H1 (cell line): ENCODE measurements around the gene BTBD16. TPM values are rescaled to one million over a fixed set of nuclear protein-coding genes. Genes with fewer than 3 reads are reported as not detected.

ENCODE experiments used
- CTCF ChIA-PET: fragments of 300-600 bp; sonication (Branson Sonifier 250); formaldehyde crosslinking; loops from one replicate; lab custom pipeline; 2021; ENCODE audit not compliant: partially characterized antibody; lab: Charles Lee
- POLR2A ChIA-PET: fragments of 300-600 bp; sonication (Branson Sonifier 250); formaldehyde crosslinking; loops from one replicate; lab custom pipeline; 2021; ENCODE audit warnings: inconsistent platforms; ENCODE audit not compliant: partially characterized antibody; lab: Charles Lee
- DNase-seq, 2 experiments: peaks; one replicate each; pipeline versions ENCODE4 v3.0.0 to v3.0.0-alpha.2; 2010 to 2022; ENCODE audit warnings: low spot score in 2 of 2, low read depth in 1 of 2, mixed read lengths in 1 of 2
- FAIRE-seq: peaks from 2 replicates; lab custom pipeline; 2011; peaks lifted over from hg19 to GRCh38; lab: Jason Lieb, UNC
- H2AFZ ChIP-seq: 2 replicates; pipeline ENCODE4 v1.8.1; 2012; ENCODE audit warnings: low read length, inconsistent platforms
- H2AK5ac ChIP-seq: 2 replicates; pipeline ENCODE4 v1.6.1; 2013; ENCODE audit warnings: low read depth, low read length
- H2BK120ac ChIP-seq: replicated peaks from 2 replicates; pipeline ENCODE3; 2013; ENCODE audit warnings: low read depth, low read length, inconsistent platforms
- H2BK12ac ChIP-seq: 2 replicates; pipeline ENCODE4 v1.6.1; 2013; ENCODE audit warnings: low read depth, low read length
- H2BK15ac ChIP-seq: 2 replicates; pipeline ENCODE4 v1.6.1; 2013; ENCODE audit warnings: low read length
- H2BK20ac ChIP-seq: 2 replicates; pipeline ENCODE4 v1.6.1; 2013; ENCODE audit warnings: low read length
- H2BK5ac ChIP-seq: 2 replicates; pipeline ENCODE4 v1.6.1; 2013; ENCODE audit warnings: low read depth, low read length
- H3K14ac ChIP-seq: 2 replicates; pipeline ENCODE4 v1.6.1; 2013; ENCODE audit warnings: inconsistent platforms; ENCODE audit not compliant: insufficient read length
- H3K18ac ChIP-seq: 2 replicates; pipeline ENCODE4 v1.6.1; 2013; ENCODE audit warnings: low read length; ENCODE audit errors: extremely low read depth
- H3K23ac ChIP-seq: 2 replicates; pipeline ENCODE4 v1.6.1; 2013; ENCODE audit warnings: inconsistent platforms; ENCODE audit not compliant: insufficient read length
- H3K23me2 ChIP-seq: 2 replicates; pipeline ENCODE4 v1.6.1; 2013; ENCODE audit warnings: low read depth, low read length
- H3K27ac ChIP-seq: 2 replicates; pipeline ENCODE4 v1.6.1; 2011; ENCODE audit warnings: low read depth, low read length, inconsistent platforms
- H3K27me3 ChIP-seq, 4 experiments: replicated peaks in 1 of 4; 1 replicate in 1 of 4; 2 replicates in 3 of 4; pipeline versions ENCODE4 v1.6.1 to v1.8.1; 2011 to 2013; ENCODE audit warnings: low read length in 3 of 4, mild to moderate bottlenecking in 3 of 4, inconsistent platforms in 2 of 4, mixed read lengths in 2 of 4, moderate library complexity in 1 of 4; ENCODE audit not compliant: control insufficient read depth in 3 of 4, insufficient read depth in 3 of 4; ENCODE audit errors: extremely low read depth in 1 of 4
- H3K36me3 ChIP-seq, 4 experiments: 2 replicates each; pipeline versions ENCODE4 v1.6.1 to v1.8.1; 2011 to 2013; ENCODE audit warnings: mild to moderate bottlenecking in 4 of 4, low read length in 3 of 4, moderate library complexity in 2 of 4, control low read depth in 1 of 4, inconsistent platforms in 1 of 4; ENCODE audit not compliant: insufficient read depth in 4 of 4, control insufficient read depth in 2 of 4
- H3K4ac ChIP-seq: replicated peaks from 2 replicates; pipeline ENCODE3; 2013; ENCODE audit warnings: low read length, low read depth, mixed read lengths, inconsistent platforms; ENCODE audit not compliant: insufficient read length
- H3K4me1 ChIP-seq, 4 experiments: replicated peaks in 1 of 4; 1 replicate in 1 of 4; 2 replicates in 3 of 4; pipeline versions ENCODE4 v1.6.1 to v1.8.1; 2011 to 2013; ENCODE audit warnings: low read length in 3 of 4, inconsistent platforms in 2 of 4, mixed read lengths in 1 of 4; ENCODE audit not compliant: insufficient read depth in 4 of 4, control insufficient read depth in 3 of 4
- H3K4me2 ChIP-seq, 2 experiments: 2 replicates each; pipeline versions ENCODE4 v1.6.1 to v1.8.1; 2011 to 2013; ENCODE audit warnings: low read depth in 2 of 2, low read length in 2 of 2, control low read depth in 1 of 2, inconsistent platforms in 1 of 2, mild to moderate bottlenecking in 1 of 2; ENCODE audit not compliant: insufficient read depth in 1 of 2
- H3K4me3 ChIP-seq, 4 experiments: fragments of 200-600, 300-600 bp in 1 of 4; sonication (generic), shearing (Covaris generic), sonication (Bioruptor Twin) in 1 of 4; 2 replicates each; pipeline versions ENCODE4 v1.5.1 to v1.8.1; 2011 to 2016; ENCODE audit warnings: low read length in 4 of 4, low read depth in 3 of 4, control low read depth in 2 of 4, inconsistent platforms in 2 of 4, mild to moderate bottlenecking in 2 of 4, mixed read lengths in 1 of 4, moderate library complexity in 1 of 4; ENCODE audit not compliant: insufficient read depth in 2 of 4; ENCODE audit errors: extremely low read depth in 1 of 4
- H3K56ac ChIP-seq: replicated peaks from 2 replicates; pipeline ENCODE3; 2013; ENCODE audit warnings: low read depth, mild to moderate bottlenecking, mixed read lengths, low read length, inconsistent platforms; ENCODE audit not compliant: insufficient read length
- H3K79me1 ChIP-seq: 2 replicates; pipeline ENCODE4 v1.6.1; 2013; ENCODE audit warnings: low read depth, low read length, control low read depth
- H3K79me2 ChIP-seq, 2 experiments: 2 replicates each; pipeline versions ENCODE4 v1.6.1 to v1.8.1; 2012 to 2013; ENCODE audit warnings: low read length in 2 of 2, mild to moderate bottlenecking in 2 of 2, inconsistent platforms in 1 of 2; ENCODE audit not compliant: insufficient read depth in 2 of 2, control insufficient read depth in 1 of 2
- H3K9ac ChIP-seq, 4 experiments: replicated peaks in 1 of 4; 1 replicate in 1 of 4; 2 replicates in 3 of 4; pipeline versions ENCODE4 v1.6.1 to v1.8.1; 2011 to 2013; ENCODE audit warnings: low read depth in 3 of 4, low read length in 3 of 4, control low read depth in 2 of 4, mild to moderate bottlenecking in 2 of 4, moderate library complexity in 2 of 4, inconsistent platforms in 1 of 4; ENCODE audit errors: extremely low read depth in 1 of 4
- H3K9me3 ChIP-seq, 2 experiments: 2 replicates each; pipeline versions ENCODE4 v1.6.1 to v1.8.1; 2012 to 2013; ENCODE audit warnings: mild to moderate bottlenecking in 2 of 2, moderate library complexity in 2 of 2, control low read depth in 1 of 2, inconsistent platforms in 1 of 2, low read depth in 1 of 2, low read length in 1 of 2, mixed read lengths in 1 of 2; ENCODE audit not compliant: insufficient read depth in 2 of 2
- H4K20me1 ChIP-seq, 2 experiments: replicated peaks in 1 of 2; 2 replicates each; pipeline versions ENCODE3 to v1.8.1; 2011 to 2013; ENCODE audit warnings: inconsistent platforms in 2 of 2, low read length in 2 of 2, mild to moderate bottlenecking in 1 of 2; ENCODE audit not compliant: insufficient read depth in 2 of 2, control insufficient read depth in 1 of 2
- H4K5ac ChIP-seq: 2 replicates; pipeline ENCODE4 v1.6.1; 2013; ENCODE audit warnings: low read length, low read depth, mixed read lengths, inconsistent platforms; ENCODE audit not compliant: insufficient read length
- H4K8ac ChIP-seq: 2 replicates; pipeline ENCODE4 v1.8.0; 2013; ENCODE audit warnings: mild to moderate bottlenecking, moderate library complexity, low read length, inconsistent platforms; ENCODE audit not compliant: insufficient read depth; ENCODE audit errors: extremely low read depth
- H4K91ac ChIP-seq: replicated peaks from 2 replicates; pipeline ENCODE3; 2013; ENCODE audit warnings: low read length, mixed read lengths, inconsistent platforms; ENCODE audit not compliant: insufficient read length
- TAF1 ChIP-seq: IDR thresholded peaks from 2 replicates; pipeline ENCODE4 v1.6.1; 2011; ENCODE audit warnings: mild to moderate bottlenecking, low read depth, low read length
- WGBS, 2 experiments: shearing (Covaris generic) in 1 of 2; methylation state at CpG; one replicate each; pipeline versions ENCODE4 v1.1.6 to v1.1.7; 2013 to 2015; ENCODE audit warnings: low lambda C conversion rate in 2 of 2, mixed read lengths in 2 of 2, inconsistent platforms in 1 of 2, low coverage in 1 of 2, missing lambda C conversion rate in 1 of 2; ENCODE audit not compliant: insufficient replicate concordance in 2 of 2, insufficient coverage in 1 of 2, insufficient read length in 1 of 2; ENCODE audit errors: extremely low coverage in 1 of 2, missing lambda C conversion rate in 1 of 2; 5-methylcytosine and 5-hydroxymethylcytosine counted together
- polyA plus RNA-seq, 7 experiments: library from polyadenylated mRNA; depleted of rRNA in 3 of 7; stranded (reverse) in 5 of 7; unstranded in 2 of 7; fragments of >200 nt in 5 of 7; fragments of 200-250 nt in 2 of 7; gene quantifications; 1 replicate in 5 of 7; 2 replicates in 1 of 7; 4 replicates in 1 of 7; pipeline versions ENCODE4 v1.2.1 to v1.2.3, GENCODE V29; 2011 to 2013; ENCODE audit warnings: missing spikeins in 2 of 7, mixed read lengths in 2 of 7
- total RNA-seq: library from RNA; stranded (reverse); fragmentation: NEBNext Ultra II Directional; extraction: Animal tissue kit (Norgen Biotek cat#: 25700); gene quantifications from 2 replicates; pipeline ENCODE4 v1.2.1, GENCODE V29; 2021

The BTBD16 gene
- total and polyA plus RNA-seq, 2 of the 8 experiments (the other 6 are each of a cell fraction or from before 2014, with no cell fraction given) = 0.05 TPM; not detected in 1

- no peak overlapping the region for H2BK15ac ChIP-seq
- no peak overlapping the region for H2AFZ ChIP-seq
- no peak overlapping the region for H4K5ac ChIP-seq
- no peak overlapping the region for H3K23ac ChIP-seq
- WGBS, 2 experiments = 75% methylated on average over 1 of the region's 1 CpG; no CpG with 5 or more reads in 1 of the 2 experiments
- H3K18ac ChIP-seq = no peak overlapping the region
- H3K56ac ChIP-seq = no peak overlapping the region
- CTCF ChIA-PET = interaction anchor here (0.6 to 3.3 kb wide), 8 partner anchors 11 to 411 kb away, joined by 3 to 14 read pairs (median 4); no protein-coding TSS in a partner anchor
- no peaks in the 10 kb centered on the region for H3K79me1 ChIP-seq
- H2BK12ac ChIP-seq = no peak overlapping the region
- H3K9me3 ChIP-seq = no peaks in the 10 kb centered on the region
- H3K36me3 ChIP-seq = no peaks in the 10 kb centered on the region
- no peak overlapping the region for H2BK5ac ChIP-seq
- FAIRE-seq = no peak
- no peak overlapping the region for H2BK20ac ChIP-seq
- POLR2A ChIA-PET = no interaction called here
- no peak overlapping the region for H4K91ac ChIP-seq
- H3K9ac ChIP-seq = no peak overlapping the region
- H2AK5ac ChIP-seq = no peak overlapping the region
- H3K27me3 ChIP-seq = no peaks in the 10 kb centered on the region
- no peak overlapping the region for H3K27ac ChIP-seq
- H3K4me1 ChIP-seq = peaks cover 0 to 7% (median 1%) of the 10 kb centered on the region in 4 experiments; a peak in 3 of 7 replicates
- no peak overlapping the region for H3K4me3 ChIP-seq
- no peak for DNase-seq
- H3K4ac ChIP-seq = no peak overlapping the region
- H3K14ac ChIP-seq = no peak overlapping the region
- H2BK120ac ChIP-seq = no peak overlapping the region
- H4K8ac ChIP-seq = no peak overlapping the region
- H4K20me1 ChIP-seq = no peaks in the 10 kb centered on the region
- H3K79me2 ChIP-seq = no peaks in the 10 kb centered on the region
- H3K4me2 ChIP-seq = no peak overlapping the region
- no peaks in the 10 kb centered on the region for H3K23me2 ChIP-seq
- TF ChIP-seq TAF1 = no peak
Observed at GRCh38 chr10:122311716-122312115, 40.6 kb downstream of the BTBD16 start.
